ENCODE results near the gene ANTXRL.
"Not testable (repeated sequence)": the region's sequence is repeated elsewhere in the genome, so short reads cannot be mapped to it uniquely, and the experiment has no call there.

ANTXRL gene

DNA sequence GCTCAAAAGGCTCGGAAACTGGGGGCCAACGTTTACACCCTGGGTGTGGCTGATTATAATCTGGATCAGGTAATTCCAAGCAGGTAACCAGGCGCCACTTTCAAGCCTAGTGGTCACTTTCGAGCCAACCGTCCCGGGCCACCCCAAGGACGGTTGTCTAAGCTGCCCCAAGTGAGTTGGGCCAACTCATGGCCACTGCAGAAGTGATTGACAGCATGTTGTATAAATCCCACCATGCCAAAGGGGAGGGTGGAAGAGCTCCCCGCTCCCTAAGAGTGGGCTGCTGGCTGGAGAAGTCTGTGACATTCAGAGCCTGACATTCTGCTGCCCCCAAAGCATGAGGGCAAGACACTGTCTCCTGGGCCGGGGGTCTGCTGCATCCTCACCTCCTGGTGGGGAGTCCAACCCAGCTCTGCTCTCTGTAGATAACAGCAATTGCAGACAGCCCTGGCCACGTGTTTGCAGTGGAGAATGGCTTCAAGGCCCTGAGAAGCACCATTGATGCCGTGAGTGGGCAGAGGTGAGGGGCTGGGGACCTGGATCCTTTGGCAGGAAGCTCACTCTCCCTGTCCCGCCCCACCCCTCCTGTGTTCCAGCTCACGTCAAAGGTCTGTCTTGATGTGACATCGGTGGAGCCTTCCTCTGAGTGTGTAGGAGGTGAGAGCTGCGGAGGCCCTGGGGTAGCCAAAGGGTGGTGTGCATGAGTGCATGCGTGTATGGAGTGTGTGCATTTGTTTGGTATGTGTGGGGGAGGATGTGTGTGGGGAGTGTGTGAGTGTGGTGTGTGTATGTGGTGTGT is 10.8 kb downstream of the ANTXRL start:
- TF ChIP-seq, protein P1, sequence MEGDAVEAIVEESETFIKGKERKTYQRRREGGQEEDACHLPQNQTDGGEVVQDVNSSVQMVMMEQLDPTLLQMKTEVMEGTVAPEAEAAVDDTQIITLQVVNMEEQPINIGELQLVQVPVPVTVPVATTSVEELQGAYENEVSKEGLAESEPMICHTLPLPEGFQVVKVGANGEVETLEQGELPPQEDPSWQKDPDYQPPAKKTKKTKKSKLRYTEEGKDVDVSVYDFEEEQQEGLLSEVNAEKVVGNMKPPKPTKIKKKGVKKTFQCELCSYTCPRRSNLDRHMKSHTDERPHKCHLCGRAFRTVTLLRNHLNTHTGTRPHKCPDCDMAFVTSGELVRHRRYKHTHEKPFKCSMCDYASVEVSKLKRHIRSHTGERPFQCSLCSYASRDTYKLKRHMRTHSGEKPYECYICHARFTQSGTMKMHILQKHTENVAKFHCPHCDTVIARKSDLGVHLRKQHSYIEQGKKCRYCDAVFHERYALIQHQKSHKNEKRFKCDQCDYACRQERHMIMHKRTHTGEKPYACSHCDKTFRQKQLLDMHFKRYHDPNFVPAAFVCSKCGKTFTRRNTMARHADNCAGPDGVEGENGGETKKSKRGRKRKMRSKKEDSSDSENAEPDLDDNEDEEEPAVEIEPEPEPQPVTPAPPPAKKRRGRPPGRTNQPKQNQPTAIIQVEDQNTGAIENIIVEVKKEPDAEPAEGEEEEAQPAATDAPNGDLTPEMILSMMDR (IDR thresholded peaks at IDR 0.05; ENCODE audit: low read depth, low read length) = no peak
- DNase-seq = no peak
- H3K27ac ChIP-seq = no peak overlapping the region
- no peaks in the 10 kb centered on the region for H3K9me3 ChIP-seq (ENCODE audit: severe bottlenecking)
- H3K36me3 ChIP-seq = no peaks in the 10 kb centered on the region
- H3K27me3 ChIP-seq (ENCODE audit: insufficient read depth, low read depth, severe bottlenecking) = no peaks in the 10 kb centered on the region
- H3K4me3 ChIP-seq (ENCODE audit: low read depth, low read length) = no peak overlapping the region

DNA sequence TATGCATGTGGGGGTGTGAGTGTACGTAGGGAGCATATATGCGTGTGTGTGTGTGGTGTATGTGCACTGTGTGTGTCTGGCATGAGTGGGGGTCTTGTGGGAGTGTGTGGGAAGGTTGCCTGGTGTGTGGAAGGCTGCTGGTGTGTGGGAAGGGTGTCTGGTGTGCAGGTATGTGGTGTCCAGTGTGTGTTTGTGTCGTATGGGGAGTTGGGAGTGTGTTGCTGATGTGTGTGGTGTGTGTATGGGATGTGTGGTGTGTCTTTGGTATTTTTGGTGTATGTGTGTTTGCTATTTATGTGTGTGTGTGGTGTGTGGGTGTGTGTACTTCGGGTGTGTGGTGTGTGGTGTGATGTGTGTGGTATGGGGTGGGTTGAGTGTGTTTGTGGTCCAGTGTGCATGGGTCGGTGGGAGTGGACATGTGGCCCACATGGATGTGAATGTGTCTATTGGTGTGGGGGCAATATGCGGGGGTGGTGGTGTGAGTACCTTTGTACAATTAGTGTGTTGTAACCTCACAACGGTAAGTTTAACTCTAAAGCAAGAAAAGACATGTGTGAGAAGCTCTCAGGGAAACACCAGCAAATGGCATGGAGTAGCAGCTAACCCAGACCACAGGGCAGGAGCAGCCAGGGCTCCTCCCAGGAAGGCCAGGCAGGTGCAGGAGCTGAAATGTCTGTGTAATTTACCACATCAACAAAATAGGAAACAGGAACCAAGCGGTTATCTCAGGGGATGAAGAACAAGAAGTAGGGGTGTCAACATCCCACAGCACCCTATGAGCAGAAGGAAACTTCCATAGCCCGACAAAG is 11.9 kb downstream of the ANTXRL start:
- no peak overlapping the region for H3K4me3 ChIP-seq (ENCODE audit: low read depth, low read length)
- TF ChIP-seq, protein P1 (IDR thresholded peaks at IDR 0.05; ENCODE audit: low read depth, low read length) = no peak
- no peaks in the 10 kb centered on the region for H3K27me3 ChIP-seq (ENCODE audit: insufficient read depth, low read depth, severe bottlenecking)
- no peak overlapping the region for H3K27ac ChIP-seq
- H3K9me3 ChIP-seq (ENCODE audit: severe bottlenecking) = no peaks in the 10 kb centered on the region
- no peaks in the 10 kb centered on the region for H3K36me3 ChIP-seq
- DNase-seq = no peak

DNA sequence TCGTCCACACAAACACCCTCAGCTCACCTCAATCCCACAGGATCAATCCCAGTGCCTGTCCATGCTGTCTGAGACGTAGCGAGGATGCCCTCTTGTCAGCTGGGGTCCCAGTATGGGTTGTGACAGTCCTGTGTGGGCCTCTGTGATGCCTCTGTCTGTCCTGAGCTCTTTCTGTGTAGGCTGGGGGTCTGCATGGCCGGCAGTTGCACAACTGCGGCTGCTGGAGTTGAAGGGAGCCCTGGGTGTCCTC is 12.4 kb downstream of the ANTXRL start:
- H3K36me3 ChIP-seq = no peaks in the 10 kb centered on the region
- no peaks in the 10 kb centered on the region for H3K27me3 ChIP-seq (ENCODE audit: insufficient read depth, low read depth, severe bottlenecking)
- no peak for DNase-seq
- H3K27ac ChIP-seq = no peak overlapping the region
- TF ChIP-seq, protein P1 (IDR thresholded peaks at IDR 0.05; ENCODE audit: low read depth, low read length) = no peak
- no peaks in the 10 kb centered on the region for H3K9me3 ChIP-seq (ENCODE audit: severe bottlenecking)
- no peak overlapping the region for H3K4me3 ChIP-seq (ENCODE audit: low read depth, low read length)

DNA sequence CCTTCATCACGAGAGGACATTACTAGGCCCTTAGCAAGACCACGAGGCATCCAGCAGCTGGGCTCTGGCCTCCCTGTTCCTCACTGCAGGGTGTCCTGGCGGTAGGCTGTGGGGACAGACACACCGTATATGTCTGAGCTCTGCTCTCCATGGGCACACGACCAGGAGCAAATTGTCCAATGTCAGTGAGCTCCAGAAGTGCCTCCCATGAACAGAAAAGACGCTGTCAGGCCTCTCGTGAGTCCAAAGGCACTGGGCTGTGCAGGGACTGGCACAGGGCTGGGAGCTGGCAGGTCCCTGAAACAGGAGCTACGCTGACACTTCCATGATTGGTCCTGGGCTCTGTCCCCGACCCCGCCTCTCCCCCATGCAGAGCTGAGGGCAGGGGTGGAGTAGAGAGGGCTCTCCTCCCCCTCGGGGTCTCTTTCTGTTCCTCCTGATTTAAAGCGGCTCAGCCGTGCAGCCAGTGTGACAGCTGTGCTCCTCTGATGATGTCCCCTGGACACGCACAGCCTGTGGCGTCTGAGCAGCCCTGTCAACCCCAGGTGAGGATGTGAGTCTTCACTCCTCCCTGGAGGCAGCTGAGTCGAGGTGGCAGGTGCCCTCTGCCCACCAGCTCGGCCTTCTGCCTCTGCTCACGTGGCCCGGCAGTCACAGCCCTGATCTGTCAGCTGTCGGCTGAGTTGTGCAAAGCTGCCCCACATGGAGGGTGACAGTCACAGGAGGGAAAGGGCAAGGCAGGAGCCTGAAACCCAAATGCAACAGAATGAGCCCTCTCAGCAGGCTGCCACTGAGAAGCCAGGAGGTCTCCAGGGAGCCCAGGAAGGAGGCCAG is 13.0 kb downstream of the ANTXRL start:
- H3K27ac ChIP-seq = no peak overlapping the region
- H3K36me3 ChIP-seq = no peaks in the 10 kb centered on the region
- H3K4me3 ChIP-seq (ENCODE audit: low read depth, low read length) = no peak overlapping the region
- no peaks in the 10 kb centered on the region for H3K27me3 ChIP-seq (ENCODE audit: insufficient read depth, low read depth, severe bottlenecking)
- no peaks in the 10 kb centered on the region for H3K9me3 ChIP-seq (ENCODE audit: severe bottlenecking)
- TF ChIP-seq, protein P1 (IDR thresholded peaks at IDR 0.05; ENCODE audit: low read depth, low read length) = no peak
- peak; percentile 58 for DNase-seq

DNA sequence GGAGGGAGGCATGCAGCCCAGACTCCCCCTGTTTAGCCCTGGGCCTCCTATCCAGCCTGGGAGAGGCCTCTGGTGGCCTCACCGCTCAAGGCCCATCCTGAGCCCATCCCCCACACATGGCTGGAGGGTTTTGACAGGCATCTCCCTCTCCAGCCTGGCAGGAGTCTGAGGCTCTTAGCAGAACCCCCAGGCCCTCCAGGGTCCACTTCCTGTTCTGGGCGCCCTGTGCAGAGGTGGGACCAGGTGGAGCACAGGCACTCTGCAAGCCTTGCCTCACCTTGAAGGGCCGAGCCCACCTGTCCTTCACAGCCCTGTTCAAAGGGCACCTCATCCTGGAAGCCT is 13.5 kb downstream of the ANTXRL start:
- not testable (repeated sequence) for H3K27ac ChIP-seq; DNase-seq; H3K4me3 ChIP-seq (ENCODE audit: low read depth, low read length); H3K36me3 ChIP-seq; H3K9me3 ChIP-seq (ENCODE audit: severe bottlenecking); H3K27me3 ChIP-seq (ENCODE audit: insufficient read depth, low read depth, severe bottlenecking)

DNA sequence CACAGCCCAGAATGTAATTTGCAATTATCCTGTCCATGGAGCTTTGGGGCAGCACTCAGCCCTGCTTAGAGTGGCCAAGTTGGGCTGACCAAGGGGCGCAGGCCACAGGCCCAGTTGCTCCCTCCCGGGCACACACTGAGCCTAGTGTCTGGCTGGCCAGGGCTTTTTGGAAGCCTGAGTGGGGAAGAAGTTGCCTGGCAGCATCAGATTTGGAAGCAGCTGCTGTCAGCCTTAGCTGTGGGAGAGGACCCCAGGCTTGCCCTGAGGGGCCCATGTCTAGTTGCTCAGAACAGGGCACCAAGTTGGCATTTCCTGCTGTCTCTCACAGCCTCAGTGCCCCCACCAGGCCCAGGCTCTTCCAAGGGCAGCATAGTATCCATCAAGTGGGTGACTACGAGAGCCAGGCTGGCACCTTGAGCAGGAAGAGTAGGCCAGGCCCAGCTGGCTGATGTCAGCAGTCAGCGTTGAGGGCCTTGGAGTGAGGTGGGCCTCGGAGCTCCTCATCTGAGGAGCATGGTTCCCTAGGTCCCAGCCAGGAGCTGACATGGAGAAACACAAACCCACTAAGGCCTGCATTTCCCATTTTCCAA is 14.4 kb downstream of the ANTXRL start:
- Histone ChIP-seq H3K27me3 (ENCODE audit: insufficient read depth, low read depth, severe bottlenecking) (no peaks in the 10 kb centered on the region), H3K27ac (no peak overlapping the region), H3K4me3 (ENCODE audit: low read depth, low read length) (no peak overlapping the region), H3K9me3 (ENCODE audit: severe bottlenecking) (no peaks in the 10 kb centered on the region), H3K36me3 (no peaks in the 10 kb centered on the region)
- no peak for DNase-seq
- TF ChIP-seq, protein P1 (IDR thresholded peaks at IDR 0.05; ENCODE audit: low read depth, low read length) = no peak
